PC-3 (cell line): Measurements from ENCODE around the gene ZC2HC1C.

Experiments used
- CTCF ChIP-seq: fragments of 300-600 bp; sonication (generic); conservative IDR thresholded peaks from 2 replicates; pipeline ENCODE4 v1.5.1; 2017; ENCODE audit warnings: antibody characterized with exemption, low read depth, mild to moderate bottlenecking, low read length
- EZH2 ChIP-seq: fragments of 300-600 bp; sonication (generic); IDR thresholded peaks from one replicate; pipeline ENCODE4 v1.6.1; 2017; ENCODE audit warnings: antibody characterized with exemption, mild to moderate bottlenecking, low read length; ENCODE audit not compliant: unreplicated experiment
- EZH2phosphoT487 ChIP-seq: fragments of 300-600 bp; sonication (generic); IDR thresholded peaks from 2 replicates; pipeline ENCODE4 v1.6.1; 2018; ENCODE audit warnings: mild to moderate bottlenecking, antibody characterized with exemption, low read length, borderline replicate concordance

- TF ChIP-seq EZH2: no peak
- no peak for TF ChIP-seq CTCF
- TF ChIP-seq EZH2phosphoT487: no peak
Measured at GRCh38 chr14:75120541-75121291, 51.3 kb downstream of the ZC2HC1C start.
